Stomach (tissue), 9 donors: Measurements from ENCODE around the gene CRTAC1. TPM values are rescaled to one million over a fixed set of nuclear protein-coding genes. Genes with fewer than 3 reads are reported as not detected.

Source experiments
- DNase-seq, 2 donors: peaks; one replicate each; pipeline versions ENCODE4 v3.0.0 to v3.0.0-alpha.2; 2013 to 2019
- H3K27ac ChIP-seq, 5 donors: fragments of 200-600 bp in 4 of 5; sonication (generic) in 4 of 5; one replicate each; pipeline ENCODE4 v1.5.1; 2013 to 2019; ENCODE audit warnings: mild to moderate bottlenecking in 1 of 5, moderate library complexity in 1 of 5
- H3K27me3 ChIP-seq, 3 donors: fragments of 200-600 bp; sonication (generic); one replicate each; pipeline ENCODE4 v1.5.1; 2017 to 2019; ENCODE audit warnings: mixed run types in 1 of 3
- H3K36me3 ChIP-seq, 4 donors: fragments of 200-600 bp; sonication (generic); 1 replicate in 3 of 4; 2 replicates in 1 of 4; pipeline ENCODE4 v1.5.1; 2016 to 2019
- H3K4me1 ChIP-seq, 4 donors: fragments of 200-600 bp; sonication (generic); one replicate each; pipeline ENCODE4 v1.5.1; 2016 to 2019
- H3K4me3 ChIP-seq, 4 donors: fragments of 200-600 bp; sonication (generic) in 3 of 4; one replicate each; pipeline ENCODE4 v1.5.1; 2016 to 2019; ENCODE audit warnings: mild to moderate bottlenecking in 1 of 4
- H3K9me3 ChIP-seq, 4 donors: fragments of 200-600 bp; sonication (generic); one replicate each; pipeline ENCODE4 v1.5.1; 2016 to 2019
- EP300 ChIP-seq: sonication (generic); formaldehyde crosslinking; IDR thresholded peaks from one replicate; pipeline ENCODE4 v1.6.1; 2017; ENCODE audit warnings: antibody characterized with exemption
- POLR2A ChIP-seq, 4 donors: fragments of 450-650 bp; IDR thresholded peaks; one replicate each; pipeline ENCODE4 v1.6.1; 2016; ENCODE audit warnings: antibody characterized with exemption in 4 of 4, control low read depth in 2 of 4, mild to moderate bottlenecking in 1 of 4, moderate library complexity in 1 of 4
- POLR2AphosphoS5 ChIP-seq, 3 donors: sonication (generic); formaldehyde crosslinking; IDR thresholded peaks; one replicate each; pipeline ENCODE4 v1.6.1; 2016; ENCODE audit warnings: antibody characterized with exemption in 3 of 3
- WGBS, 5 donors: extraction: QIAGEN DNeasy Blood & Tissue Kit in 3 of 5; methylation state at CpG; one replicate each; pipeline versions ENCODE4 v1.1.5 to v1.1.7; 2013 to 2018; 5-methylcytosine and 5-hydroxymethylcytosine counted together
- intact Hi-C: fragments of 100-400 bp; cut with DNase I; formaldehyde crosslinking; loops from one replicate; pipeline ENCODE4 v1.15.1; 2023; ENCODE audit warnings: low total_unique reads
- polyA plus RNA-seq, 3 donors: library from polyadenylated mRNA; stranded (reverse); fragments of 200-250 nt; gene quantifications; one replicate each; pipeline ENCODE4 v1.2.3, GENCODE V29; 2013
- total RNA-seq, 5 donors: library from RNA; depleted of rRNA; stranded (reverse); fragments of >200 nt; gene quantifications; one replicate each; pipeline versions ENCODE4 v1.1.0 to v1.2.3, GENCODE V29; 2014 to 2016
- TF ChIP-seq, protein P1 (sequence below), 7 experiments: fragments of 450-650 bp in 4 of 7; fragments of 200-600 bp in 3 of 7; sonication (generic) in 3 of 7; IDR thresholded peaks; one replicate each; pipeline ENCODE4 v1.5.1; 2016 to 2019; ENCODE audit warnings: antibody characterized with exemption in 7 of 7, control low read depth in 2 of 7, mild to moderate bottlenecking in 1 of 7
- donor health status: healthy with polysubstance abuse.
- donor health status: Bipolar disorder and iron deficiency.
- donor health status: healthy.

CRTAC1 gene
- total and polyA plus RNA-seq, 8 donors: 0.06 to 21.4 (median 0.77) TPM; not detected in 2

DNA sequence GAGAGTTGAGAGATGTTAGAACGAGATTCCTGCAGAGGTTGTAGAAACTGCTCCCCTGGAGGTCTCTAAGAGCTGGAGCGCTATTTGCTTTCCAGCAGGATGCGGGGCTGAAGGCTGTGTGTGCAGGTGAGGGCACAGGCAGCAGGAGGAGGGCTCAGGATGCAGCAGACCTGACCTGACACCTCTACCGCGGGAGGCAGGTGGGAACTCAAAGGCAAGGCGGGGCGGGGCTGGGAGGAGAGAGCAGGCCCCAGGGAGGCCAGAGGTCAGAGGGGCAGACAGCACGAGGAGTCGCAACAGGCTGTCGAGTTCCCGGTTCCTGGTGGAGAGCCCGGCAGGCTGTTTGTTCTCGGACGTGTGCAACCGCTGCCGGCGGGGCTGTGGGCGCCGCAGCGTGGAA lies 7.9 kb upstream of the CRTAC1 start:
- intact Hi-C loops: no loop called here
- Histone ChIP-seq H3K27ac (no peak overlapping the region), H3K4me3 (no peak overlapping the region), H3K27me3 (peaks cover 0 to 97% (median 65%) of the 10 kb centered on the region in 3 donors), H3K36me3 (no peaks in the 10 kb centered on the region), H3K4me1 (no peaks in the 10 kb centered on the region), H3K9me3 (no peaks in the 10 kb centered on the region)
- TF ChIP-seq, protein P1, sequence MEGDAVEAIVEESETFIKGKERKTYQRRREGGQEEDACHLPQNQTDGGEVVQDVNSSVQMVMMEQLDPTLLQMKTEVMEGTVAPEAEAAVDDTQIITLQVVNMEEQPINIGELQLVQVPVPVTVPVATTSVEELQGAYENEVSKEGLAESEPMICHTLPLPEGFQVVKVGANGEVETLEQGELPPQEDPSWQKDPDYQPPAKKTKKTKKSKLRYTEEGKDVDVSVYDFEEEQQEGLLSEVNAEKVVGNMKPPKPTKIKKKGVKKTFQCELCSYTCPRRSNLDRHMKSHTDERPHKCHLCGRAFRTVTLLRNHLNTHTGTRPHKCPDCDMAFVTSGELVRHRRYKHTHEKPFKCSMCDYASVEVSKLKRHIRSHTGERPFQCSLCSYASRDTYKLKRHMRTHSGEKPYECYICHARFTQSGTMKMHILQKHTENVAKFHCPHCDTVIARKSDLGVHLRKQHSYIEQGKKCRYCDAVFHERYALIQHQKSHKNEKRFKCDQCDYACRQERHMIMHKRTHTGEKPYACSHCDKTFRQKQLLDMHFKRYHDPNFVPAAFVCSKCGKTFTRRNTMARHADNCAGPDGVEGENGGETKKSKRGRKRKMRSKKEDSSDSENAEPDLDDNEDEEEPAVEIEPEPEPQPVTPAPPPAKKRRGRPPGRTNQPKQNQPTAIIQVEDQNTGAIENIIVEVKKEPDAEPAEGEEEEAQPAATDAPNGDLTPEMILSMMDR (IDR thresholded peaks at IDR 0.05): no peak
- TF ChIP-seq POLR2A (IDR thresholded peaks at IDR 0.05) (no peak), POLR2AphosphoS5 (IDR thresholded peaks at IDR 0.05) (no peak), EP300 (no peak)
- WGBS, 5 donors: 4 to 12% (median 8%) methylated on average over 20 of the region's 20 CpGs
- DNase-seq: no peak

DNA sequence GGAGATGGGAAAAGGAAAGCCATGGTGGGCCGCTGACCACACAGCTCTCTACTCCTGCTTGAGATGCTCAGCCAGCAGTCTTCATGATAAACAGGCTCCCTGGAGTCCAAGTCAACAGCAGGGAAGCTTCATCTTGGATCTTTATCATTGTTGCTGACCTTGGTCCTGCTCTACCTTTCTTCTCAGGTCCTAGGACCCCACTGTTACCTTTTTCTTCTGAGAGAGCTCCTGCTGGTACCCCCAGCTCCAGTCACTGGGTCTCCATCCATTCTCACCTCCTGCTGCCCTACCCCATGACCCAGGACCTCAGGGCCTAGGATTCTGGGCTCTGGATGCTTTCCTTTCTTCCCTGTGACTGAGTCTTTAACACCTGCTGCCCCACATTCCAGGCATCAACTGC lies 5.2 kb upstream of the CRTAC1 start:
- 23 to 52% (median 43%) methylated on average over 1 of the region's 1 CpG for WGBS, 5 donors
- intact Hi-C loops: no loop called here
- no peak for TF ChIP-seq EP300
- TF ChIP-seq POLR2AphosphoS5 (IDR thresholded peaks at IDR 0.05): no peak
- no peak for TF ChIP-seq POLR2A (IDR thresholded peaks at IDR 0.05)
- TF ChIP-seq, protein P1 (IDR thresholded peaks at IDR 0.05): no peak
- H3K4me3 ChIP-seq: no peak overlapping the region
- H3K4me1 ChIP-seq: peaks cover 5 to 9% (median 7%) of the 10 kb centered on the region in 4 donors
- no peaks in the 10 kb centered on the region for H3K9me3 ChIP-seq
- peaks cover 0 to 99% (median 76%) of the 10 kb centered on the region in 3 donors for H3K27me3 ChIP-seq
- no peak for DNase-seq
- H3K36me3 ChIP-seq: no peaks in the 10 kb centered on the region
- no peak overlapping the region for H3K27ac ChIP-seq

DNA sequence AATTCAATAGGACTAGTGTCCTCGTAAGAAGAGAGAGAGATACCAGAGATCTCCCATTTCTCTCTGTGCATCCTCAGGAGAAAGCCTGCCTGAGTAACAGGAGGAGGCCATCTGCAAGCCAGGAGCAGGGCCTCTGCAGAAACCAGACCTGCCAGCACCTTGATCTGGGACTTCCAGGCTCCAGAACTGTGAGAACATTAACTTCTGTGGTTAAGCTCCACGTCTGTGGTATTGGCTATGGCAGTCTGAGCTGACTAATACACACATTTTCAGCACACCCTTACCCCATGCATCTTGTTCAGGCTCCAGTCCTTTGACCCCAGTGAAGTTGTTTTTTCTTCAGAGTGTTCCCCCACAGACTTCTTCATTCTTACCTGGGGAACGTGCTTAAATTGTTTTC lies 3.1 kb upstream of the CRTAC1 start:
- Histone ChIP-seq H3K27me3 (peaks cover 10 to 99% (median 78%) of the 10 kb centered on the region in 3 donors), H3K27ac (no peak overlapping the region), H3K4me3 (no peak overlapping the region), H3K9me3 (no peaks in the 10 kb centered on the region), H3K36me3 (no peaks in the 10 kb centered on the region), H3K4me1 (peaks cover 16 to 26% (median 21%) of the 10 kb centered on the region in 4 donors)
- intact Hi-C loops: no loop called here
- no peak for DNase-seq
- TF ChIP-seq, protein P1 (IDR thresholded peaks at IDR 0.05): no peak
- TF ChIP-seq EP300 (no peak), POLR2AphosphoS5 (IDR thresholded peaks at IDR 0.05) (no peak), POLR2A (IDR thresholded peaks at IDR 0.05) (no peak)
- 37 to 54% (median 48%) methylated on average over 3 of the region's 3 CpGs for WGBS, 5 donors

DNA sequence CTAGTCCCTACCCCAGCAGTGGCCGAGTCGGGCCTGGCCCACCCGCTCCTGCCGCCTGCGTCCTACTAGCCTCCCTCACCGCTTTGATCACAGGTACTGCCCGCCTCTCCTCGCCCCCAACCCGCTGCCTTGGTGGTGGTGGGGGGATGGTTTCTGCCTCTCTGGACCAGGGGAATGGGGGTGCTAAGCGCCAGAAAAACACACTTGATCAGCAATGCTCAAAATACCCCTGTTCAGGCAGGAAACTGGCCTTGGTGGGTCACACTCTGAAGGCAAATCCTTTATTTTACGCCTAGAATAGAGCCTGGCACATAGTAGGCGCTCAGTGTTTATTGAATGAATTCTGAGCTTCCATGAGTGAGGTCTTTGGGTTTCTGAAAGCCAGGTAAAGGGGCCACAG lies 1.0 kb upstream of the CRTAC1 start:
- TF ChIP-seq EP300 (no peak), POLR2AphosphoS5 (IDR thresholded peaks at IDR 0.05) (no peak), POLR2A (IDR thresholded peaks at IDR 0.05) (no peak)
- TF ChIP-seq, protein P1 (IDR thresholded peaks at IDR 0.05): no peak
- peaks cover 16 to 26% (median 21%) of the 10 kb centered on the region in 4 donors for H3K4me1 ChIP-seq
- H3K36me3 ChIP-seq: no peaks in the 10 kb centered on the region
- peaks cover 10 to 99% (median 69%) of the 10 kb centered on the region in 3 donors for H3K27me3 ChIP-seq
- no peak for DNase-seq
- WGBS, 5 donors: 20 to 43% (median 23%) methylated on average over 6 to 12 of the region's 12 CpGs
- no peak overlapping the region for H3K27ac ChIP-seq
- intact Hi-C loops: no loop called here
- H3K4me3 ChIP-seq: peak overlapping the region in 3 of 4 donors; percentile 47 to 52 (median 48)
- H3K9me3 ChIP-seq: no peaks in the 10 kb centered on the region
